GM12878 (cell line): ENCODE data around the gene PLEKHG1. TPM values are rescaled to one million over a fixed set of nuclear protein-coding genes. Genes with fewer than 3 reads are reported as not detected.

ENCODE experiments used
- ATAC-seq: fragments of 200-7000 bp; cut with Tn5 transposase; 3 replicates; pipeline ENCODE4 v1.9.1; 2020; ENCODE audit warnings: mild to moderate bottlenecking, moderate library complexity
- BruUV-seq: library from RNA; stranded (reverse); fragments of 400-500 nt; replicated peaks from 2 replicates; lab custom pipeline; 2021; lab: Mats Ljungman, UMichigan
- CTCF ChIA-PET: fragments of 300-600 bp; sonication (Branson Sonifier 250); formaldehyde crosslinking; extraction: SDS; loops from one replicate; lab custom pipeline; 2021; ENCODE audit warnings: inconsistent platforms; lab: Yijun Ruan, JAX
- POLR2A ChIA-PET: fragments of 350-600 bp; formaldehyde crosslinking; extraction: SDS; loops from one replicate; lab custom pipeline; 2021; ENCODE audit warnings: inconsistent platforms; lab: Charles Lee
- RAD21 ChIA-PET: fragments of 300-600 bp; sonication (Branson Sonifier 250); formaldehyde crosslinking; loops from one replicate; lab custom pipeline; 2023; ENCODE audit warnings: antibody characterized with exemption; ENCODE audit not compliant: unreplicated experiment; lab: Charles Lee
- SMC1A ChIA-PET: fragments of 300-600 bp; sonication (Branson Sonifier 250); formaldehyde crosslinking; loops from one replicate; lab custom pipeline; 2023; ENCODE audit not compliant: unreplicated experiment, uncharacterized antibody; lab: Charles Lee
- DNase-seq: peaks from one replicate; pipeline ENCODE4 v3.0.0-alpha.2; 2011; ENCODE audit warnings: low read depth, low spot score
- FAIRE-seq: peaks from 3 replicates; lab custom pipeline; 2011; peaks lifted over from hg19 to GRCh38; lab: Jason Lieb, UNC
- H2AFZ ChIP-seq: 2 replicates; pipeline ENCODE4 v1.6.0; 2011; ENCODE audit warnings: low read depth, low read length, control low read depth; ENCODE audit not compliant: control insufficient read depth
- H3K27ac ChIP-seq: 2 replicates; pipeline ENCODE4 v1.5.1; 2011; ENCODE audit warnings: control low read depth; ENCODE audit not compliant: control insufficient read depth, insufficient read depth
- H3K27me3 ChIP-seq, 2 experiments: replicated peaks in 1 of 2; 2 replicates each; pipeline versions ENCODE4 v1.6.0 to v1.6.1; 2011; ENCODE audit warnings: low read length in 1 of 2; ENCODE audit not compliant: control insufficient read depth in 2 of 2, insufficient read depth in 2 of 2
- H3K36me3 ChIP-seq, 2 experiments: 2 replicates each; pipeline ENCODE4 v1.5.1; 2011; ENCODE audit warnings: low read length in 1 of 2; ENCODE audit not compliant: control insufficient read depth in 2 of 2, insufficient read depth in 2 of 2
- H3K4me1 ChIP-seq: 2 replicates; pipeline ENCODE4 v1.6.1; 2011; ENCODE audit warnings: mild to moderate bottlenecking, low read length, moderate library complexity, mixed read lengths; ENCODE audit not compliant: control insufficient read depth, insufficient read depth
- H3K4me2 ChIP-seq: 2 replicates; pipeline ENCODE4 v1.6.0; 2011; ENCODE audit warnings: control low read depth; ENCODE audit not compliant: control insufficient read depth, insufficient read depth
- H3K4me3 ChIP-seq: fragments of 200-600 bp; sonication (generic); 2 replicates; pipeline ENCODE4 v1.5.1; 2016
- H3K79me2 ChIP-seq: 2 replicates; pipeline ENCODE4 v1.6.0; 2011; ENCODE audit warnings: low read length; ENCODE audit not compliant: control insufficient read depth, insufficient read depth
- H3K9ac ChIP-seq: 2 replicates; pipeline ENCODE4 v1.8.0; 2011; ENCODE audit warnings: low read length, control low read depth, mixed read lengths; ENCODE audit not compliant: control insufficient read depth, insufficient read depth
- H3K9me3 ChIP-seq: replicated peaks from 3 replicates; pipeline ENCODE4 v1.5.1; 2011; ENCODE audit warnings: mild to moderate bottlenecking, low read length; ENCODE audit not compliant: control insufficient read depth, insufficient read depth
- H4K20me1 ChIP-seq: 2 replicates; pipeline ENCODE4 v1.6.0; 2011; ENCODE audit not compliant: control insufficient read depth, insufficient read depth
- BCL11A ChIP-seq: IDR thresholded peaks from 2 replicates; pipeline ENCODE4 v1.6.1; 2011; ENCODE audit warnings: low read depth, low read length
- CEBPB ChIP-seq, 2 experiments: fragments of 150-350 bp in 1 of 2; IDR thresholded peaks; 2 replicates each; pipeline ENCODE4 v1.6.1; 2012 to 2014; ENCODE audit warnings: low read depth in 2 of 2, low read length in 2 of 2, borderline replicate concordance in 1 of 2, inconsistent platforms in 1 of 2
- DPF2 ChIP-seq: fragments of 450-650 bp; IDR thresholded peaks from 2 replicates; pipeline ENCODE4 v1.6.1; 2017; ENCODE audit warnings: mild to moderate bottlenecking
- FOS ChIP-seq: IDR thresholded peaks from 3 replicates; pipeline ENCODE4 v1.6.1; 2011; ENCODE audit warnings: borderline replicate concordance; ENCODE audit not compliant: insufficient read length; ENCODE audit errors: extremely low read depth
- FOXM1 ChIP-seq: IDR thresholded peaks from 2 replicates; pipeline ENCODE4 v1.6.1; 2012; ENCODE audit warnings: low read depth, mild to moderate bottlenecking, inconsistent platforms, low read length, moderate library complexity
- MAX ChIP-seq: IDR thresholded peaks from 2 replicates; pipeline ENCODE4 v1.6.1; 2012; ENCODE audit warnings: low read depth, low read length, improper control_type of control experiment
- MXI1 ChIP-seq: fragments of 150-350 bp; IDR thresholded peaks from 2 replicates; pipeline ENCODE4 v1.6.1; 2011; ENCODE audit warnings: low read depth, mild to moderate bottlenecking, inconsistent platforms, low read length, improper control_type of control experiment
- MYC ChIP-seq: IDR thresholded peaks from 2 replicates; pipeline ENCODE4 v1.6.1; 2011; ENCODE audit warnings: mild to moderate bottlenecking, low read length, moderate library complexity, inconsistent platforms; ENCODE audit not compliant: insufficient read depth, insufficient replicate concordance, insufficient read length, severe bottlenecking
- NRF1 ChIP-seq: conservative IDR thresholded peaks from 2 replicates; pipeline ENCODE4 v1.6.1; 2011; ENCODE audit warnings: mild to moderate bottlenecking, low read depth, low read length, improper control_type of control experiment
- PAX5 ChIP-seq: IDR thresholded peaks from 2 replicates; pipeline ENCODE4 v1.6.1; 2011; ENCODE audit warnings: low read depth, low read length, borderline replicate concordance
- POLR2A ChIP-seq: IDR thresholded peaks from 2 replicates; pipeline ENCODE4 v1.6.1; 2011; ENCODE audit warnings: low read depth, mild to moderate bottlenecking, low read length
- RBBP5 ChIP-seq: fragments of 200-600 bp; sonication (generic); conservative IDR thresholded peaks from 2 replicates; pipeline ENCODE4 v1.6.1; 2016
- SREBF1 ChIP-seq: IDR thresholded peaks from 2 replicates; pipeline ENCODE4 v1.6.1; 2012; ENCODE audit warnings: mild to moderate bottlenecking, low read length
- SREBF2 ChIP-seq: IDR thresholded peaks from 2 replicates; pipeline ENCODE4 v1.6.1; 2012; ENCODE audit warnings: mild to moderate bottlenecking, low read length
- TAF1 ChIP-seq: IDR thresholded peaks from 2 replicates; pipeline ENCODE4 v1.6.1; 2011; ENCODE audit warnings: mild to moderate bottlenecking, low read depth, low read length, borderline replicate concordance
- TCF12 ChIP-seq: IDR thresholded peaks from 2 replicates; pipeline ENCODE4 v1.6.1; 2011; ENCODE audit warnings: low read depth, mild to moderate bottlenecking, low read length
- YBX1 ChIP-seq: fragments of 450-650 bp; IDR thresholded peaks from 2 replicates; pipeline ENCODE4 v1.6.1; 2016; ENCODE audit warnings: antibody characterized with exemption
- ZSCAN29 ChIP-seq: fragments of 450-650 bp; IDR thresholded peaks from 2 replicates; pipeline ENCODE4 v1.6.1; 2017; ENCODE audit warnings: mild to moderate bottlenecking, moderate library complexity
- ZZZ3 ChIP-seq: IDR thresholded peaks from 2 replicates; pipeline ENCODE4 v1.6.1; 2011; ENCODE audit warnings: low read depth; ENCODE audit not compliant: control insufficient read depth, insufficient read length
- WGBS: methylation state at CpG from one replicate; pipeline ENCODE4 v1.1.6; 2016; ENCODE audit warnings: low lambda C conversion rate; ENCODE audit not compliant: insufficient replicate concordance, insufficient coverage; ENCODE audit errors: missing lambda C conversion rate; 5-methylcytosine and 5-hydroxymethylcytosine counted together
- in situ Hi-C: fragments of 300-500 bp; cut with MboI; formaldehyde crosslinking; loops from 9 replicates; pipeline ENCODE4 v1.14.3; 2018; ENCODE audit warnings: mixed read lengths
- intact Hi-C: fragments of 100-400 bp; cut with micrococcal nuclease; formaldehyde crosslinking; loops from one replicate; pipeline ENCODE4 v1.14.2; 2022; ENCODE audit not compliant: unreplicated experiment
- polyA plus RNA-seq, 11 experiments: library from polyadenylated mRNA; depleted of rRNA in 4 of 11; unstranded in 6 of 11; stranded (reverse) in 5 of 11; fragments of >200 nt; fragmentation: Nextera tagmentation in 4 of 11; fragmentation: Illumina TruSeq in 1 of 11; extraction: Ambion mirVana in 4 of 11; extraction: Trizol in 1 of 11; gene quantifications; 1 replicate in 1 of 11; 2 replicates in 10 of 11; pipeline versions ENCODE4 v1.2.1 to v1.2.3, GENCODE V29; 2011 to 2016; ENCODE audit warnings: inconsistent platforms in 2 of 11, missing spikeins in 2 of 11, low read depth in 1 of 11
- total RNA-seq, 4 experiments: library from RNA; depleted of rRNA in 3 of 4; stranded (reverse); fragments of >200 nt in 3 of 4; fragmentation: Illumina TruSeq in 1 of 4; extraction: Trizol in 1 of 4; gene quantifications; 2 replicates each; pipeline versions ENCODE4 v1.2.1 to v1.2.3, GENCODE V29; 2013 to 2021
- TF ChIP-seq, protein P1 (sequence below): IDR thresholded peaks from 2 replicates; pipeline ENCODE4 v1.6.1; 2011; ENCODE audit warnings: mild to moderate bottlenecking, low read depth, low read length, moderate library complexity; ENCODE audit not compliant: insufficient replicate concordance

The PLEKHG1 gene
- total and polyA plus RNA-seq, 10 of the 15 experiments (the other 5 are each of a cell fraction or from before 2014, with no cell fraction given), result 0.77 to 17.2 (median 4.9) TPM

DNA sequence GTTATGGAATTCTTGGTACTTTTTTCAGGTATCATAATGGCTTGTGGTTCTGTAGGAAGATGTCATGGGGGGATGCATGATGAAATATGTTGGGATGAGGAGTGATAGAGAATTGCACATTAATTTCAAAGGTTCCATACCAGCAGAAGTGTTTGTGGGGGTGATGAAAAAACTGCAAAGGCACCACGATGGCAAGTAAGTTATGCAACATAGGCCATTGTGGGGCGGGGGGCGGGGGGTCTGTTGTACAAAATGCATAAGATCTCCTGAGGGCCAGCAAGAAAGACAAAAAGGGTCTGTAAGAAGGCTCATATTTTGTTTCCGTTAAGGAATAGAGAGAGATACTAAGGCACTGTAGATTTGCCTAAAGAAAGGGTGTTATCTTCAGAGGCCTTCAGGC is 26.2 kb downstream of the PLEKHG1 start:
- in situ Hi-C loops (no loop called here), intact Hi-C loops (no loop called here)
- ChIA-PET RAD21 (interaction anchor here (1.4 kb wide), 1 partner anchor 13 kb away, joined by 3 read pairs; no protein-coding TSS in a partner anchor), POLR2A (no interaction called here), CTCF (no interaction called here), SMC1A (interaction anchor here (1.0 kb wide), 1 partner anchor 31 kb away, joined by 4 read pairs; no protein-coding TSS in a partner anchor)
- Histone ChIP-seq H3K4me1 (peaks cover 15% of the 10 kb centered on the region), H3K4me2 (no peak overlapping the region), H3K4me3 (no peak overlapping the region), H2AFZ (no peak overlapping the region), H3K9me3 (no peaks in the 10 kb centered on the region), H3K9ac (no peak overlapping the region), H4K20me1 (no peaks in the 10 kb centered on the region), H3K79me2 (no peaks in the 10 kb centered on the region), H3K27me3 (no peaks in the 10 kb centered on the region), H3K36me3 (no peaks in the 10 kb centered on the region), H3K27ac (no peak overlapping the region)
- BruUV-seq, result no TSS peak
- ATAC-seq, result no peak
- no peak for DNase-seq
- TF ChIP-seq ZZZ3 (no peak), SREBF2 (no peak), MXI1 (no peak), RBBP5 (no peak), FOXM1 (no peak), BCL11A (no peak), ZSCAN29 (no peak), CEBPB (IDR thresholded peaks at IDR 0.05; ENCODE audit: borderline replicate concordance in 1 of 2, low read depth in 2 of 2, low read length in 2 of 2) (no peak), TAF1 (no peak), NRF1 (no peak), YBX1 (no peak), MYC (no peak), DPF2 (no peak), MAX (no peak), PAX5 (no peak), TCF12 (no peak), POLR2A (no peak), FOS (no peak), SREBF1 (no peak)
- TF ChIP-seq, protein P1, sequence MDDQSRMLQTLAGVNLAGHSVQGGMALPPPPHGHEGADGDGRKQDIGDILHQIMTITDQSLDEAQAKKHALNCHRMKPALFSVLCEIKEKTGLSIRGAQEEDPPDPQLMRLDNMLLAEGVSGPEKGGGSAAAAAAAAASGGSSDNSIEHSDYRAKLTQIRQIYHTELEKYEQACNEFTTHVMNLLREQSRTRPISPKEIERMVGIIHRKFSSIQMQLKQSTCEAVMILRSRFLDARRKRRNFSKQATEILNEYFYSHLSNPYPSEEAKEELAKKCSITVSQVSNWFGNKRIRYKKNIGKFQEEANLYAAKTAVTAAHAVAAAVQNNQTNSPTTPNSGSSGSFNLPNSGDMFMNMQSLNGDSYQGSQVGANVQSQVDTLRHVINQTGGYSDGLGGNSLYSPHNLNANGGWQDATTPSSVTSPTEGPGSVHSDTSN, result no peak
- FAIRE-seq, result no peak
- 73% methylated on average over 4 of the region's 4 CpGs for WGBS
